Measurements from ENCODE around the gene OR10H3. TPM values are rescaled to one million over a fixed set of nuclear protein-coding genes. Genes with fewer than 3 reads are reported as not detected.
"Not testable (repeated sequence)": the region's sequence is repeated elsewhere in the genome, so short reads cannot be mapped to it uniquely, and the experiment has no call there.

OR10H3 gene
- polyA plus RNA-seq, 12 donors = not detected

DNA sequence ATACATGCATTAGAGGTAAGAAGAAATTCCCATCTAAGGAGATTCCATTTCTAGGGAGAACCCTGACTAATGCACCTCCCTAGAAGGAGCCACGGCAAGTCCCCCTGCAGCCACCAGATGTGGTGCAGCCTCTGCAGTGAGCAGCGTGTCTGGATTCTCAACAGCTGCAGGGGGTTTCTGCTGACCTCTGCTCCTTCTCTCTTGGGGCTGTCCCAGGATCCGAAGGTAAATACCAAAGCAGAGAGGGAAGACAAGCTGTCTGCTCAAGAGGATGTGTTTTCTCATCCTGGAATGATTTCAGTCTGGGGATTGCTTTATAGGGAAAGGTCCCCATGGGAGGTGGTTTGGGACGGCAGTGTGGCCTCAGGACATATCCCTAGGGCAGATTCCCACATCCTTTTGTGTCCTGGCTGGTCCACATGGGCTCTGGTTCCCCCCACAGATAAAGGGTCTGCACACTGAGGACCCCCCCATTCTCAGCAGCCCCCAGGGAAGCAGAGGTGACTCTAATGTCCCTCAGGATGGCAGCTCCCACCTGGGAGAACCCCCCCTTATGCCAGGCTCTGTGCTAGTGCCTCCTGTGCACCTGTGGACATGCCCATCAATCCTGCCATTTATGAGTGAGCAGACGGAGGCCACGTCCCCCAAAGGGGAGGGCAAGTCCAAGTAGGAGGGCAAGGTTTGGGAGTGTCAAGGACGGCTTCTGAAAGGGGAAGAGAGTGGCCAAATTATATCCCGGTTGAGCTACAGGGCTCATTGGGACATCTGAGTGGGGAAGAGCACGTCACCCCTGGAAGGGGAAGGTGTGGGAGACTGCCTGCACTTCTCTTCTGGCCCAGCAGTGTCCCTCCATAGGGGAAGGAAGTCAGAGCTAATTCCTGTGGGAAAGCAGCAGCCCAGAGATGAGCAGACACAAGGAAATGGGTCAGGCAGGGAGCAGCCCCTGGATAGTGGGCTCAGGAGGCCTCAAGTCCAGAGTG lies 39.5 kb downstream of the OR10H3 start:
- DNase-seq = no peak

DNA sequence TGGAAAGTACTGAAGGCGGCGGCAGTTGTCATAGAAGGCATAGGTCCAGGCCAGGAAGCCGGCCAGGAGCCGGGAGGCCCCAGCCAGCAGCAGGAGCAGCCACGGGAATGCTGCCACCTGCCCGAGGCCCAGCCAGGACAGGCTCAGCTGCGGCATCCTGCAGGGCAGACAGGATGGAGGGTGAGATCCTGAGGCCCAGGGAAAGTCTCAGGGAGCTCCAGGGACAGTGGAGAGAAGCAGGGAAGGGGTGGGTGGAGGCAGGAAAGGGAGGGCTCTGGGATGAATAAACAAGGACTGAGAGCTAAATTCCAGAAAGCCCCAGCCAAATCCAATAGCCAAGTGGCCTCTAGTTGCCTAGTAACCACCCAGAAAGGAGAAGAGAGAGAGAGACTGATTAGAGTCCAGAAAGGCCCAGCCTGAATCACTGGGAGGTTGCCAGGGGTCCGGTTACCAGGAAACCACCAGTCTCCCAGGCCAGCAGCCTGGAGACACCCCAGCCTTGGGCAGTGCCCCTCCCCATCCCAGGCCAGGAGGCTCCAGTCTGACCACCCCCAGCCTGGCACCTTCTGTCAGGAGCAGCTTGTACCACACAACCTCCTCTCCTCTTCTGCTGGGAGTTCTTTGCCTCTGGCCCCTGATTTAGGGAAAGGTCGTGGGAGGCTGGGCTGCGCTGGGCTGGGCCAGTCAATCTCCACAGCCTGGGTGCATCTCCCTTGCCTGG lies 42.1 kb downstream of the OR10H3 start:
- DNase-seq = peak; percentile 86

- DNase-seq = peak; percentile 37
Observed at GRCh38 chr19:15780610-15781418, 43.0 kb downstream of the OR10H3 start.

DNA sequence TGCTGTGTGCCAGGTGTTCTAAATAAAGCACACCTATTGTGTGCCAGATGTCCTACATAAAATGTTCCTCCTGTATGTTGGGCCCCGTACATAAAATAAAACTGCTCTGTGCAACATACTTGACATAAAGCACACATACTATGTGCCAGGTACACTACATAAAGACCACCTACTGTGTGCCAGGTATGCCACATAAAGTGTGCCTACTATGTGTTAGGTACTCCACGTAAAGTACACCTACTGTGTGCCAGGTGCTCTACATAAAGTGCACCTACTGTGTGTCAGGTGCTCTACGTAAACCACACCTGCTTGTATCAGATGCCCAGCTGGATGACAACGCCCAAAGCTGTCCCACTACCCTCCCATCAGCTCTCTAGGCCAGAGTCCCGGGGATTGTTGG lies 43.9 kb downstream of the OR10H3 start:
- no peak for DNase-seq

GRCh38 chr19:15782211-15782610 lies 44.4 kb downstream of the OR10H3 start:
- DNase-seq = no peak

GRCh38 chr19:15782896-15783295 lies 45.1 kb downstream of the OR10H3 start:
- not testable (repeated sequence) for DNase-seq

GRCh38 chr19:15787611-15788155 lies 49.9 kb downstream of the OR10H3 start, which contains the start of gene OR10H5:
OR10H5 (plus strand) TSS chr19:15787661; CDS start chr19:15794049, 6,388 bp downstream.
- DNase-seq = no peak

- no peak for DNase-seq
Observed at GRCh38 chr19:15788594-15789270, 50.9 kb downstream of the OR10H3 start.

DNA sequence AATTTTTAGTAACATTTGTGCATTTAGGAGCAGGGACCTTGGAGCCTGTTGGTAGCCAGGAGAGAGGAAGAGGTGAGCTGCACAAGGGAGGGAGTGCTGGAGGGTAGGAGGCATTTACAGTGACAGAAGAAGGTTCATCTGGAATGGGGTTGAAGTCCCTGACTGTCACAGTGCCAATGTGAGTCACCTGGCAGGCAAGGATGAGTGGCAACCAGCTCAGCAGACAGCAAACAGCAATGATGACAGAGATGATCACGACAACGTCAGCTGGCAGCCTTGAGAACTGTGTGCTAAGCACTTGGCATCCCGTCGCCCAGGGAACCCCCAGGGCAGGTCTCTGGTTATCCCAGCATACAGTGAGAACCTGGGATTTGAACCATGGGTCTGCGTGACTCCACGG lies 52.3 kb downstream of the OR10H3 start:
- no peak for DNase-seq

Other genes with a start within 250 kb of the OR10H3 start
- 1 to 10 TPM in 2 of 12 donors, under 1 TPM in 1, not detected in 9; 0.32 to 1.8 (median 1.5) TPM for gene CYP4F22, start 229.5 kb upstream of the OR10H3 start, polyA plus RNA-seq (ENCODE audit: insufficient read length in 12 of 12)
- under 1 TPM in 1 of 12 donors, not detected in 11; 0.06 TPM for gene CYP4F8, start 122.8 kb upstream of the OR10H3 start, polyA plus RNA-seq (ENCODE audit: insufficient read length in 12 of 12)
- gene CYP4F3, start 97.1 kb upstream of the OR10H3 start, polyA plus RNA-seq (ENCODE audit: insufficient read length in 12 of 12) = 1 to 10 TPM in 1 of 12 donors, under 1 TPM in 8, not detected in 3; 0.08 to 1.2 (median 0.20) TPM
- 1 to 10 TPM in 4 of 12 donors, under 1 TPM in 7, not detected in 1; 0.20 to 9.4 (median 0.73) TPM for gene CYP4F12, start 64.9 kb upstream of the OR10H3 start, polyA plus RNA-seq (ENCODE audit: insufficient read length in 12 of 12)
- gene OR10H2, start 10.0 kb upstream of the OR10H3 start, polyA plus RNA-seq (ENCODE audit: insufficient read length in 12 of 12) = not detected
- gene OR10H5, start 49.7 kb downstream of the OR10H3 start, polyA plus RNA-seq (ENCODE audit: insufficient read length in 12 of 12) = under 1 TPM in 10 of 12 donors, not detected in 2; 0.04 to 0.09 (median 0.05) TPM
- under 1 TPM in 1 of 12 donors, not detected in 11; 0.04 TPM for gene OR10H1, start 77.7 kb downstream of the OR10H3 start, polyA plus RNA-seq (ENCODE audit: insufficient read length in 12 of 12)
- gene CYP4F2, start 160.1 kb downstream of the OR10H3 start, polyA plus RNA-seq (ENCODE audit: insufficient read length in 12 of 12) = under 1 TPM in 1 of 12 donors, not detected in 11; 0.26 TPM
- under 1 TPM in 2 of 12 donors, not detected in 10; 0.15 to 0.33 TPM for gene CYP4F11, start 196.5 kb downstream of the OR10H3 start, polyA plus RNA-seq (ENCODE audit: insufficient read length in 12 of 12)
- not detected for gene OR10H4, start 211.0 kb downstream of the OR10H3 start, polyA plus RNA-seq (ENCODE audit: insufficient read length in 12 of 12)

All from muscle of arm (tissue), 12 donors.